GM10847 (cell line): Measurements from ENCODE around the gene SIT1.
A peak's percentile ranks its signal among the peaks of the same experiment; 100 is the strongest.

Experiments used
- POLR2A ChIP-seq: IDR thresholded peaks from 2 replicates; pipeline ENCODE4 v1.6.1; 2011; ENCODE audit not compliant: insufficient read length; ENCODE audit errors: extremely low read depth

The SIT1 gene

DNA sequence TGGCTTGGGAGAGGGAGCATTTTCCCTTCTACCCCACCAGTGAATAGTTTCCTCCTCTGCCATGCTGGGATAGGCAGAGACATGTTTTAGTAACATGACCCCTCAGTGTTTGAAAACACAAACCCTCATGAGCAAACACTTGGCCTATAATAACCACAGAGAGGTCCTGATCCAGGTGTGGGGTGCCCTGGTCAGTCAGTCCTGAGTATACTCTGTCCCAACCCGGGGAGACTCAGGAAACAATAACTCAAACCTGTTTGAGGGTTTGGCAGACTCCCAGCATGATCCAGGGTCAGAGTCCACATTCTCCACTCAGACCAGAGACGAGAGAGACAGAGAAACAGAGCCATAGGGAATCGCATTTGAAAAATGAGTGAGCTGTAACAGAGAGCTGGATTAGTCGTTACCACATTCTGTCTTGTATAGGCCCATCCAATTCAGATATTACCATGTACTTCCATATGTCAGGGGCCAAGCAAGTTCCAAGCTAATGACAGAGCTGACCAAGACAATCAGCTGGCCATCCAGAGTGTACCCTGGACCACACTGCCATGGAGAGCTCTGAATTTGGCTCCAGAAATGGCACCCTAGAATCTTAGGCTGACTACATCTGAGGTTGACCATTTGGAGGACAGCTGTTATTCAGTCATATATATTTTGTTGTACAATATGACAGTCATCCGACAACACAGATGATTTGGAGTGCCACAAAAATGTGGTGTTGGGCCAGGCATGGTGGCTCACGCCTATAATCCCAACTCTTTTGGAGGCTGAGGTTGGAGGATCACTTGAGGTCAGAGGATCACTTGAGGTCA lies 18.8 kb upstream of the SIT1 start:
- TF ChIP-seq POLR2A = no peak

DNA sequence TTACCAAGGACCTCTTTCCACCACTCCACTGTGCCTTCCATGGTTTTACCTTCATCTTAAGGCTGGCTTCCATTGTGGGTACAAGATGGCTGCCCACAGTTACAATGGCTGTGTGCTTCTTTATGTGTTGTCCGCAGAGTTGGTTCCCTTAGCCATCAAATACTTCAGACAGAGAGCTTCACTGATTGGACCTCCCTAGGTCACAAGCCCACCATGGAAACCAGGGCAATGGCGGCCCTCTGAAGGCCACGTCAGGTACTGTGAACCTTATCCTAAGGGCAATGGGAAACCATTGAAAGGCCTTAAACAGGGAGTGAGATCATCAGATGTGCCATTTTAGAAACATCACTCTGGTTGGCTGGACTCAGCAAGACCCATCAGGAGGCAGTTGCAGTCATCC lies 17.2 kb upstream of the SIT1 start:
- TF ChIP-seq POLR2A = no peak

DNA sequence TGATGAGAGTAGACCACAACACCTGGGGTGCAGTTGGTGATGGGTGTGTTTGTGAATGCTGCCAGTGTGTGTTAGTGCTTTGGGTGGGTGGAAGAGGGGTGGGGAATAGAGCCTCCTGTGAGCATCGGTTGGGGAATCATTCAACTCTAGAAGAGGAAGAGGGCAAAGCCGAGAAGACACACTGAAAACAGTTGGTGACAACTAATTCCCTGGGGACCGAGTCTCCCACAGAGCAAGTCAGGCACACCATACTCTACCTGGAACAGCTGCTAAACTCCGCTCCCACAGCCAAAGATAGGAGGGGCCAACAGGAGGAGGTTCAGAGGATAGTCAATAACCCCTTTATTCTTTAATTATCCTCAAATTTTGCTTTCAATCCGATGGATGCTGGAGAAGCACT lies 15.8 kb upstream of the SIT1 start:
- TF ChIP-seq POLR2A = no peak

DNA sequence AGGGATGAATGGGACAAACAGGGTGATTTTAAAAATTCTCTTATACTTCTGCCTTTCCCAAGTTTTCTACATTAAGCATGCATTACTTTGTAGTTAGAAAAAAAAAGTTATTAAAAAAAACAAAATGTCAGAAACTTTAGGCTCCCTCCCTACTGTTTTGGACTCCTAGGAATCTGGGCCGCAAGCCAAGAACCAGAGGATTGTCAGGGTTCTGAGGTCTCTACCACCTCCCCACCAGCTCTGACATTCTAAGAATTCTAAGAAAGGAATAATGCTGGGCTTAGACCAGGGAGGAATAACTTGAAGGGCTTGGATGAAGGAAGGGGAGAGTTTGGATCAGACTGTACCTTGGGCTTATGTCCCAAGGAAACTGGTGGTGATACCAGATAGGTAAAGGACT lies 15.3 kb upstream of the SIT1 start:
- no peak for TF ChIP-seq POLR2A

DNA sequence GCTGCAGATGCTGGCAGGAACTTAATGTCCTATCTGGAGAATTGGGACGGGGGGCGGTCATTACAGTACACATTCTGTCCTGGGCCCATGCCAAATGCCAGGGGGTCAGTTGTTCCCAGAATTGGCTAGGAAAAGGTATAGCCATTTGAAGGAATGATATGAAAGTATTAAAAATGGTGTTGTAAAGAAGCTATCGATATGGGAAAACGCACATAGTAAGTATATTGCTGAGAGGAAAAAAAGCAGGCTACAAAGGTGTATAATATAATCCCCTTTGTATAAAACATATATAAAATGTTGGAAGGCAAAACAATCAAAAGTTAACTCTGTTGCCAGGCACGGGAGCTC lies 14.7 kb upstream of the SIT1 start:
- TF ChIP-seq POLR2A = no peak

DNA sequence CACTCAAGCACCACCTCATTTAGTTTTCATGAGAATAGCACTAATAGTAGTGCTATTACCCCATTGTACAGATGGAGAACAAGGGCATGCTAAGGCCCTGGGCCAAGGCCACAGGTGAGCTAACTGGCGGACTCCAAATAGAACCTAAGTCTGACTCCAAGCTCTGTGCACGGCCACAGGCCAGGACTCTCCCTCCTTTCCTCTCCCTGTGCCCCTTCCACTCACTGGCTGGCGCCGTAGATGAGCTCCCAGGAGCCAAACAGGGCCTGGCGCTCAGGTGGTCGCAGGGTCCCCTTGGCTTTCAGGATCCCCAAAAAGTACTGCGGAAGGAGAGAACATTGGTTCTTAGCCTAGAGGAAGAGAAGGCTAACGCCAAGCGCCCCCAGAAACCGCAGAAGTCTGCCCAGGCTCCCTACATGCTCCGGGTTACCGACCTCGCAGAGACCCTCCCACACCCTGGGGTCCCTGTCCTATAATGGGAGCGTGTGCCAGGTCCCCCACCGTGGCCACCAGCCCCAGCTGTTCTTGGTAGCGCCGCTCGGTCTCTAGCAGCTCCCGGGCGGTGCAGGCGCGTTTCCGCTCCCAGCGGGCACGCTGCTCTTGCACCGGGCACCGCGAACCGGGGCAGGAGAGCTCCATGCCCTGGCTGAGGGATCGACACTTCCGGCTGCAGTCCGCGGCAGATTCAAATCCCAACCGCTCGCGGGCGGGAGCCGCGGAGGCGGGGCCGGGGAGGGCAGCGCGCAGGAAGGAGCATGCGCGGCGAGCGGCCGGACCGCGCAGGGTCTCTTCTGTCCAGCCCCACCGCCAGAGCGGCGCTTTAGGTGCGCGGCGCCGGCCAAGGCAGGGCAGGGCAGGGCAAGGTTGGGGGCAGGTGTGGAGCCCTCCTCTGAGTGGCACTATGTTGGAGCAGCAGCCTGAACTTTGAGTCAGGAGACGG lies 14.1 kb upstream of the SIT1 start, which contains the start of gene ARHGEF39:
Gene ARHGEF39 (minus strand): TSS at position 665 of the 940 bp plus-strand sequence. CDS start 26 bp downstream, at position 639.
- peak; percentile 66 for TF ChIP-seq POLR2A

DNA sequence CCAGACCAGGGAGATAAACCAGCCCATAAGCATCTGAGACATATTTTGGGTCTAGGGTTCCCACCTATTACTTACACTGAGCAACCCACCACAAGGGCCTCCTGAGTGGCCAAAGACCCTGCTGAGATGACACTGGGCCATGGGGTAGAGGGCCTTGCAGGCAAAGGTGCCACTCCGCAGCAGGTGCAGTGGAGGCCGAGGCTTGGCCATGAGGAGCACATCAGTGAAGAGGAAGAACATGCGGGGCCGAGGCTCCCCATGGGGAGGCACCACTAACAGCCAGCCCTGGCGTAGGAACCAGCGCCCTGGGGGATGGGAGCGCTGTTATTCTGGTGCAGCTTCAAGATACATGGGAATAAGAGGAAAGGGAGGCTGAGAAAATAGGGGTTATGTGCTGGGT lies 11.7 kb upstream of the SIT1 start:
- TF ChIP-seq POLR2A = no peak

DNA sequence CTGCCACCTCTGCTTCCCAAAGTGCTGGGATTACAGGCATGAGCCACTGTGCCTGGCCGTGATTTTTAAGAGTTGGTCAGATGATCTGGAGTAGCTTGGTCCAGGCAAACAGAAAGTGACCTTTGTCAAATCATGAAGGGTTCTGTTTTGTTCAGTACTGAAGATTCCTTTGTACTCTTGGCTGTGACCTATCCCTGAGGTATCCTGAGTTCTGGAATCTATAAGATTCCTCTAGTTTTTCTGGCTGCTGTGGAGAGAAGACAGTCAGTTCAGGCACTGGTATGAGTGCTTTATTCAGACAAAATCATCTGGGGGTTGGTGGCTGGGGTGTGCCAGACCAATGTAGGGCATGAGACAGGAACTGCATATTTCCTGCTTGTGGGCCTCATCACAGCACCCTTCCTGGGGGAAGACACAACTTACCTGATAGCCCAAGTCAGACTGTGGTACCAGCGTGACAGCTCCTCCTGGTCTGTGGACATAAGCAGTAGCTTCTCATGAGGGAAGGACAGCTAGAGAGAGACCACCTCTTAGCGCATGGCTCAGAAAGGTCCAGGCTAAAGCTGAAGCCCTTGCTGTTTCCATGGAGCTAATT lies 11.1 kb upstream of the SIT1 start:
- TF ChIP-seq POLR2A = no peak

DNA sequence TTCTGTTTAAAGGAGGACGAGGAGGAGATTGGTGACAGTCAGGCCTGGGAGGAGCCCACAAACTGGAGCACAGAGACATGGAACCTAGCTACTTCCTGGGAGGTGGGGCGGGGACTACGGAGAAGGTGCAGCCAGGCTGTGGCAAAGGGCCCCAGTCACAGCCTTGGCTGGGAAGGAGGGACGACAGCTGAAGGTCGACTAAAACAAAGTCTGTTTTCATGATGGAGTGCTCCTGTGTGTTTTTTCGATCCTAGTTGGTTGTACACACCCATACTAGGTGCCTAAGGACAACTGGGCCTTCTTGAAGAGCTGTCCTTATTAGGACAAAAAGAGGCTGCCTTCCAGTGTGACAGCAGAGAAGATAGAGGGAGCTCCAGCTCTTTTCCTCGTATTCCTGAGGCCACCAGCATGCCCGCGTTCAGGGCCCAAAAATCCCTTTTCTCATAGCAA lies 10.3 kb upstream of the SIT1 start:
- TF ChIP-seq POLR2A = no peak

DNA sequence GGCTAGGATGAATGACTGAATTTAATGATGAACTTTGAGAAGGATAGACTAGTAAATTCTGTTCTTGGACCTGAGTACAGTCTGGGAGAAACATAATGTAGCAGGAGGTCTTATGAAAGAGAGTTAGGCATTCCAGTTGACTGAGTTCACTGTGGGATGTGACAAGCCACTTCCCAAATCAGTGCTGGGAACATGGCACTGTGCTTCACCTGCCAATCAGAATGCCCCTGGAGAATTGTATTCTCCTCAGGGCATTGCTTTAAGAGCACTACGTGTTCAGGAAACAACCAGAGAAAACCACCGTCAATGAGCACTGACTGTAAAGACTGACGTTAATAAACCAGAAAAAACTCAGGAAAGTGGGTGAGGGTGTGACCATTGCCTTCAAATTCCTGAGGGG lies 8.6 kb upstream of the SIT1 start:
- no peak for TF ChIP-seq POLR2A

DNA sequence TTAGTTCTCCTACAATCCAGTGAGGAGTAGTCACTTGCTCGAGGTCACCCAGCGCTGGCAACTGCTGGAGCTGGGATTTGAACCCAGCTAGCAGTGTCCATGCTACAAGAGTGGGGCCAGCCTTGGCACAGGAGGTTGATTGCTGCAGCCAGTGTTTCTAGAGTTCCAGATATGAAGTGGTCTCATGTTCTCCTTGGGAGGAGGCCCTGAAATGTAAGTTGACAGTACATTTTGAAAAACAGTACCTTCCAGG lies 8.2 kb upstream of the SIT1 start:
- TF ChIP-seq POLR2A = no peak

DNA sequence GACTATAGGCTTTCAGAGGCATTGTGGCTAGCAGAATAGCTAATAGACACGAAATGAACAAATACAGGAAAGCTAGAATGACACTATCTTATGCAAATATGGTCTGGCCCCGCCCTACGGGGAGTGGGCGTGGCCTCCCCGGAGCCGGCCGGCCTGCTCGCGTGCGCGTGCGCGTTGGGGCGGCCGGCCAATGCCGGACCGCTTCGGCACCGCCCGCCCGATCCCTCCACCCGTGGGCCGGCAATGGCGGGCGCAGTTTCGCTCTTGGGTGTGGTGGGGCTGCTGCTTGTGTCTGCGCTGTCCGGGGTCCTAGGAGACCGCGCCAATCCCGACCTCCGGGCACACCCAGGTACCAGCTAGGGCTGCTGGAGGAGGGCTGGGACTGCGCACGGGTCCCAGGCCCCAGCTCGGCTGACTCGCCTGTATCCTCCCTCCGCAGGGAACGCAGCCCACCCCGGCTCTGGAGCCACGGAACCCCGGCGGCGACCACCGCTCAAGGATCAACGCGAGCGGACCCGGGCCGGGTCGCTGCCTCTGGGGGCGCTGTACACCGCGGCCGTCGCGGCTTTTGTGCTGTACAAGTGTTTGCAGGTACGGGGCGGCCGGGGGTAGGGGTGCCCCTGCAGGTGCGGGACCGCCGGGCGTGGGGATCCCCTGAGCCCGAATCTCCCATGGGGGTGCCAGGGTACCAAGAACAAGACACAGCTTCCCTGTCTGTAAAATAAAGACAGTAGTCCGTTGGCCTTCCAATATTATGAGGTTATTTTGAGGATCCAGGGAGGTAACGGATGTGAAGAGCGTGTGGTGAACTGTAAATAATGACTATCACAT lies 7.6 kb upstream of the SIT1 start, which contains the start of gene CCDC107:
Gene CCDC107 (plus strand): TSS at position 156 of the 831 bp plus-strand sequence. CDS start 88 bp downstream, at position 244.
- TF ChIP-seq POLR2A = peak; percentile 89

DNA sequence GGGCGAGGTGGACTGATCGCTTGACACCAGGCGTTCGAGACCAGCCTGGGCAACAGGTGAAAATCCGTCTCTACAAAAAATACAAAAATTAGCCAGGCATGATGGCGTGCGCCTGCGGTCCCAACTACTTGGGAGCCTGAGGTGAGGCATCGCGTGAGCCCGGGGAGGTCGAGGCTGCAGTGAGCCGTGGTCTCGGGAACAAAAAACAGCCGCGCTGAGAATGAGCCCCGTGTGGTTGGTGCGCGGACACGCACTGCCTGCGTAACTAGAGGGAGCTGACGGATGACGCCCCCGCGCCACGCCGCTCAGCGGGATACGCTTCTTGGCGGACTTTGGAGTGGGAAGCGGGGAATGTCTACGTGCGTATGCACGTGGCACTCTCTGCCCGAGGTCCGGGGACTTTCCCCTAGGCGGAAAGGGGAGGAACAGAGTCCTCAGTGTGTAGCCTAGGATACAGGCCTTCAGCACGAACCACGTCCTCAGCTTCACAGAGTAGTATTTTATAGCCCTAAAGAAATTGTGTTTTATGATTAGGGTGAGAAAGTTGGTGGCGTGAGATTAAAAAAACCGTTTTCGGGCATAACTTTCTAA lies 6.9 kb upstream of the SIT1 start, which contains the start of gene RMRP:
Gene RMRP (minus strand): TSS at position 474 of the 591 bp plus-strand sequence.
- TF ChIP-seq POLR2A = no peak

DNA sequence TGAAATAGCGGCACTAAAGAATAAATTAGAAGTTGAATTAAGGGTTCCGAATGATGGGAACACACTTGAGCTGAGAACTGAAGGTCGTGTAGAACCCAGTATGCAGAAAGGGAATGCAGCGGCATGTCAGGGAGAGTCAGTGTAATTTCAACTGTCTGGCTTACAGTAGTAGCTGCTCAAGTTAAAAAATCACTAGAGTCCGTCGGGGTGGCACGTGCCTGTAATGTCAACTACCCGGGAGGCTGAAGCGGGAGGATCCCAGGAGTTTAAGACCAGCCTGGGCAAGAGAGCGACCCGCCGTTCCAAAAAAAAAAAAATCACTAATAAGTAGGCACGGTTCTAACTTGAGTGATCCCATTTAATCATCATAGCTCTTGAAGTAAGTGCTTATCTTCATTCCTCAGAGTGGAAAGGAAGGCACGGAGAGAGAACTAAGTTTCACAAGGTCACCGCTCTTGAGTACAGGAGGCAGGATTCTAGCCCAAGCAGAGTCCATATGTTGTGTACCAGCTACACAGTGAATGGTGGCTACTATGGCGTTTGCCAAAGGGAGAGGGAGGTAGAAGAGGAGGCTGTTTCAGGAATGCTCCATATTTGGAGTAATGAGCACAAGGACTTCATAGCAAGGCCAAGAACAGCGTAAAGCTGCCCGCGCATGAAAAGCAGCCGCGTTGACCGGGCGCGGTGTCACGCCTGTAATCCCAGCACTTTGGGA lies 6.3 kb upstream of the SIT1 start:
- TF ChIP-seq POLR2A = no peak
